RWPE2 (cell line): ENCODE data around the gene CHST11.

ENCODE experiments used
- ATAC-seq: fragments of 200-7000 bp; cut with Tn5 transposase; 3 replicates; pipeline ENCODE4 v1.9.1; 2021; ENCODE audit warnings: low read depth
- DNase-seq: peaks from one replicate; pipeline ENCODE4 v3.0.0-alpha.2; 2020; ENCODE audit warnings: low spot score
- H3K27ac ChIP-seq: fragments of 450-650 bp; 2 replicates; pipeline ENCODE4 v1.5.1; 2017; ENCODE audit warnings: mild to moderate bottlenecking; ENCODE audit not compliant: poor library complexity, severe bottlenecking
- H3K27me3 ChIP-seq: fragments of 250-450 bp; sonication (Bioruptor Pico); 2 replicates; pipeline ENCODE4 v1.5.1; 2021; ENCODE audit warnings: mild to moderate bottlenecking, moderate library complexity; ENCODE audit not compliant: insufficient read depth, poor library complexity, severe bottlenecking
- H3K36me3 ChIP-seq: fragments of 250-450 bp; sonication (Bioruptor Pico); 2 replicates; pipeline ENCODE4 v1.5.1; 2020; ENCODE audit warnings: low read depth, mild to moderate bottlenecking, moderate library complexity
- H3K4me1 ChIP-seq: fragments of 250-450 bp; sonication (Bioruptor Pico); 2 replicates; pipeline ENCODE4 v1.5.1; 2021; ENCODE audit warnings: mild to moderate bottlenecking, moderate library complexity; ENCODE audit not compliant: insufficient read depth, poor library complexity, severe bottlenecking
- H3K4me3 ChIP-seq: fragments of 250-450 bp; sonication (Bioruptor Pico); 2 replicates; pipeline ENCODE4 v1.5.1; 2021; ENCODE audit warnings: mild to moderate bottlenecking, moderate library complexity; ENCODE audit not compliant: severe bottlenecking
- H3K9me3 ChIP-seq: fragments of 250-450 bp; sonication (Bioruptor Pico); 2 replicates; pipeline ENCODE4 v1.5.1; 2021; ENCODE audit warnings: mild to moderate bottlenecking, moderate library complexity; ENCODE audit not compliant: severe bottlenecking
- TF ChIP-seq, protein P1 (sequence below): fragments of 450-650 bp; IDR thresholded peaks from one replicate; pipeline ENCODE4 v1.5.1; 2017; ENCODE audit warnings: mild to moderate bottlenecking, moderate library complexity; ENCODE audit not compliant: poor library complexity, severe bottlenecking

The CHST11 gene

DNA sequence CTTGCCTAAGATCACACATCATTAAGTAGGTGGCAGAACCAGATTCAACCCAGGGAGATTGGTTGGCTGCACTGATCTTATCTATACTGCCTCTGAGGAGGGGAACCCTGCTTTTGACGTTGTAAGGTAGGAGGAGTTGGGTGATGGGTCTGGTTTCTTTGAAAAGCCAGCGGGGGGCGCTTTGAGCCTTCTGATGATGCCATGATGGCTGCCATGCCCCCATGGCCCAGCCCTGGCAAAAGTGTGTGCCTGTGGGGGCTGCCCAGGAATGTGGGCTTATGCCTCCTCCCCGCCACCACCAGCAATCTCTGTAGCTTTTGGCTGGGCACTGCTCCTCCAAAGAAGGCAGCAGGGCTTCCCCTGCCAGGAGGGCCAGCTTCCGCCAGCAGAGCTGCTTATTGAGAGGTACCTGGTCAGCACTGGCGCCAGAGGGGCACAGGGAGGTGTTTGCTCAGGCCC lies 277.0 kb downstream of the CHST11 start:
- DNase-seq (no peak), ATAC-seq (no peak)
- H3K4me1 ChIP-seq: peaks cover 9% of the 10 kb centered on the region
- TF ChIP-seq, protein P1, sequence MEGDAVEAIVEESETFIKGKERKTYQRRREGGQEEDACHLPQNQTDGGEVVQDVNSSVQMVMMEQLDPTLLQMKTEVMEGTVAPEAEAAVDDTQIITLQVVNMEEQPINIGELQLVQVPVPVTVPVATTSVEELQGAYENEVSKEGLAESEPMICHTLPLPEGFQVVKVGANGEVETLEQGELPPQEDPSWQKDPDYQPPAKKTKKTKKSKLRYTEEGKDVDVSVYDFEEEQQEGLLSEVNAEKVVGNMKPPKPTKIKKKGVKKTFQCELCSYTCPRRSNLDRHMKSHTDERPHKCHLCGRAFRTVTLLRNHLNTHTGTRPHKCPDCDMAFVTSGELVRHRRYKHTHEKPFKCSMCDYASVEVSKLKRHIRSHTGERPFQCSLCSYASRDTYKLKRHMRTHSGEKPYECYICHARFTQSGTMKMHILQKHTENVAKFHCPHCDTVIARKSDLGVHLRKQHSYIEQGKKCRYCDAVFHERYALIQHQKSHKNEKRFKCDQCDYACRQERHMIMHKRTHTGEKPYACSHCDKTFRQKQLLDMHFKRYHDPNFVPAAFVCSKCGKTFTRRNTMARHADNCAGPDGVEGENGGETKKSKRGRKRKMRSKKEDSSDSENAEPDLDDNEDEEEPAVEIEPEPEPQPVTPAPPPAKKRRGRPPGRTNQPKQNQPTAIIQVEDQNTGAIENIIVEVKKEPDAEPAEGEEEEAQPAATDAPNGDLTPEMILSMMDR: no peak
- H3K36me3 ChIP-seq: no peaks in the 10 kb centered on the region
- no peaks in the 10 kb centered on the region for H3K9me3 ChIP-seq
- no peak overlapping the region for H3K4me3 ChIP-seq
- no peaks in the 10 kb centered on the region for H3K27me3 ChIP-seq
- no peak overlapping the region for H3K27ac ChIP-seq

DNA sequence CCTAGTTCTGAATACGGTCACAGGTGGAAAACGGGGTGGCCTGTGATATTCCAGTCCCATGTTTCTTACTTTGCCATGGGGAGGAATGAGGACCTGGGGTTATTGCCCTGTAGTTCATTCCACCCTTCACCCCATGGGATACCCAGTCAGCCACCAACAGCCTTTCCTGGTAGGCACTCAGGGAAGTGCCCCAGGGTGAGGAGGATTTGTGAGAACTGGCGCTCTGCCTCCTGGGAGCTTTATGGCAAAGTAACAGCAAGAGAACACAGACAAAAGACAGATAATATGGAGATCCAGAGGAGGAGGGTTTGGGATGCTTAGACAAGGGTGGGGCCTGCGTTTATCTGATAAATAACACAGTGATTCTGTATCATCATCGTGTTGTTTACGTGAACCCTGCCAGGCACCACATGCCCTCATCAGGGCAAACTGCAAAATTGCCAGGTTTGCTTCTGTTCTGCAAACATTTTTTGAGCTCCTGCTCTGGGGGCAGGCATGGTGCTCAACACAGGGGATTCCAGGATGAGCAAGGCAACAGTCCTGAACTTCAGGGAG lies 277.9 kb downstream of the CHST11 start:
- no peaks in the 10 kb centered on the region for H3K9me3 ChIP-seq
- no peak overlapping the region for H3K27ac ChIP-seq
- TF ChIP-seq, protein P1: no peak
- no peaks in the 10 kb centered on the region for H3K27me3 ChIP-seq
- no peak for ATAC-seq
- no peak overlapping the region for H3K4me3 ChIP-seq
- no peak for DNase-seq
- no peaks in the 10 kb centered on the region for H3K36me3 ChIP-seq
- H3K4me1 ChIP-seq: peaks cover 10% of the 10 kb centered on the region

DNA sequence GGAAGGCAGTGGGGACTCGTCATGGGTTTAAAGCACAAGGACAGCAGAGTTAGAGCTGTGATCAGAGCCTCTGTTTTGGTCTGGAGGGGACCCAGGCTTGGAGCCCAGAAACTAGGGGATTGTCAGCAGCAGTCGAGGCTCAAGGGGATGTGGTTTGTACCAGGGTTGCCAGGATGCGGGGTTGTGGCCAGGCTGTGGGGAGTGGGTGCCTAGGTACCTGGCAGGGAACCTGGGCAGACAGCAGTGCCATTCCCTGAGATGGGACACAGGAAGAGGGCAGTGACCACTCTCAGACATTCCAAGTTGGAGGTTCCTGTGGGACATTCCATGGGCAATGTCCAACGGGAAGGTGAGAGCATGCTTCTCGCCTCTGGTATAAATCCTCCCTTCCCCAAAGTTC lies 279.1 kb downstream of the CHST11 start:
- H3K4me1 ChIP-seq: peaks cover 10% of the 10 kb centered on the region
- DNase-seq: no peak
- ATAC-seq: no peak
- TF ChIP-seq, protein P1: no peak
- H3K27me3 ChIP-seq: no peaks in the 10 kb centered on the region
- H3K9me3 ChIP-seq: no peaks in the 10 kb centered on the region
- no peaks in the 10 kb centered on the region for H3K36me3 ChIP-seq
- H3K4me3 ChIP-seq: no peak overlapping the region
- H3K27ac ChIP-seq: no peak overlapping the region

DNA sequence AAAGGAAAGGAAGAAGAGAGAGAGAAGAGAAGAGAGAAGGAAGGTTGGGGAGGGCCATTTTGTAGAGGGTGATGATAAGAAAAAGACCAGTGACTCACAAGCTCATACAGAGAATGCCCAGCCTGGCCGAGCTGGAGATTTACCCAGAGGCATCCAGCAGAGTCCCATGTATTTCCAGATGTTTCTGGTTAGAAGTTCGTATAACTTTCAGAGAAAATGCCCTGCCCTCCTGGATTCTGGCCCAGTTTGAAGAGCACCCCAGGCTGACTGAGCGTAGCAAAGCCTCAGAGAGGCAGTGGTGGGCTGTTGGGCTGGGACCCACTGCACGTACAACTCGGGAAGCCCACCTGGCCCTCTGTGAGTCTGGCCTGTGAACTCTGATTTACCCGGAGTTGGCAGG lies 279.6 kb downstream of the CHST11 start:
- no peak for DNase-seq
- H3K27ac ChIP-seq: no peak overlapping the region

DNA sequence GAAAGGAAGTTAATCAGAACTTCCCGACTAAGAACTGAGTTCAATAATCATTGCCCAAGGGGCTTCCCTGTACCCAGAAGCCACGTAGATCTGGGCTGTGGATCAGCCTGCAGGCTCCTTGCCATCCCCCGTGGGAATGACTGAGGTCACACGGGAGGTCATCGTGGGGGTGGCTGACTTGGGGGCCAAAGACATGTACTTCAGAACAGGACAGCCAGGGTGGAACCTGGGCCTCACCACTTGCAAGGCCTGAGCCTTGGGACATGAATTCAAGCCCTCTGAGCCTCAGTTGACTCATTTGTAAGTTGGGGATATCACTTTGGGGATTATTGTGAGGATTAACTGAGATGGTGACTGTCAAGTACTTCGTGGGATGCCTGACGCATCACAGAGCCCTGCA lies 280.4 kb downstream of the CHST11 start:
- H3K36me3 ChIP-seq: no peaks in the 10 kb centered on the region
- TF ChIP-seq, protein P1: no peak
- DNase-seq (no peak), ATAC-seq (no peak)
- H3K4me1 ChIP-seq: peaks cover 10% of the 10 kb centered on the region
- H3K9me3 ChIP-seq: no peaks in the 10 kb centered on the region
- H3K27ac ChIP-seq: no peak overlapping the region
- no peaks in the 10 kb centered on the region for H3K27me3 ChIP-seq
- H3K4me3 ChIP-seq: no peak overlapping the region

More for the DNA sequence above, 279.6 kb downstream of the CHST11 start:
- Histone ChIP-seq H3K36me3 (no peaks in the 10 kb centered on the region), H3K9me3 (no peaks in the 10 kb centered on the region), H3K4me1 (peaks cover 10% of the 10 kb centered on the region), H3K27me3 (no peaks in the 10 kb centered on the region), H3K4me3 (no peak overlapping the region)
- ATAC-seq: no peak
- TF ChIP-seq, protein P1: no peak
